Measurements from ENCODE around the gene MAP4. TPM values are rescaled to one million over a fixed set of nuclear protein-coding genes. Genes with fewer than 3 reads are reported as not detected.
"Not testable (repeated sequence)": the region's sequence is repeated elsewhere in the genome, so short reads cannot be mapped to it uniquely, and the experiment has no call there.

MAP4 gene
- total RNA-seq (2022) = 136 and 150 TPM in 2 replicates
- Bru-seq, nascent RNA = percentile 83 among the genes with signal in this experiment
- percentile 89 among the genes with signal in this experiment for BruChase-seq, experiment 1, labeled RNA remaining after a 6-hour chase
- BruChase-seq, experiment 2, labeled RNA remaining after a 2-hour chase = percentile 82 among the genes with signal in this experiment
- long read RNA-seq, partial matches to known transcripts = 134 of 242 reads
- long read RNA-seq, other reads (novel, unspliced or antisense) = 108 of 242 reads

- Mint-ChIP-seq H3K4me1 (ENCODE audit: low read depth, unreplicated experiment) (peaks cover 58% of the 10 kb centered on the region), H3K36me3 (ENCODE audit: insufficient read depth, unreplicated experiment) (peaks cover 15% of the 10 kb centered on the region), H3K4me3 (ENCODE audit: low read depth, unreplicated experiment) (peak within 1 kb of the TSS; percentile 68), H3K27ac (ENCODE audit: unreplicated experiment) (peak within 1 kb of the TSS; percentile 81), H3K27me3 (ENCODE audit: unreplicated experiment) (no peaks in the 10 kb centered on the region), H3K9me3 (ENCODE audit: low read depth, unreplicated experiment) (no peaks in the 10 kb centered on the region)
- TF ChIP-seq CTCF (IDR thresholded peaks at IDR 0.05; ENCODE audit: unreplicated experiment) = no peak
- intact Hi-C loops (cut with micrococcal nuclease; ENCODE audit: unreplicated experiment) = loop anchor here (10.0 kb wide), 1 partner anchor 68 kb away; no protein-coding TSS in a partner anchor
- BruUV-seq (replicated peaks) = no TSS peak
- peak; percentile 48 for DNase-seq
- CTCF ChIA-PET = interaction anchor here (0.6 kb wide), 1 partner anchor 1757 kb away, joined by 4 read pairs; no protein-coding TSS in a partner anchor
Observed at GRCh38 chr3:48016301-48016973, at the start of gene MAP4. Gene MAP4 (minus strand): TSS chr3:48016416. CDS start chr3:47998860, 17,556 bp downstream.

GRCh38 chr3:48065035-48065434, 48.8 kb upstream of the MAP4 start:
- CTCF ChIA-PET = no interaction called here
- no peak for TF ChIP-seq CTCF (IDR thresholded peaks at IDR 0.05; ENCODE audit: unreplicated experiment)
- Mint-ChIP-seq H3K27ac (ENCODE audit: unreplicated experiment) (no peak overlapping the region), H3K4me3 (ENCODE audit: low read depth, unreplicated experiment) (no peak overlapping the region), H3K36me3 (ENCODE audit: insufficient read depth, unreplicated experiment) (peaks cover 5% of the 10 kb centered on the region), H3K27me3 (ENCODE audit: unreplicated experiment) (no peaks in the 10 kb centered on the region), H3K9me3 (ENCODE audit: low read depth, unreplicated experiment) (no peaks in the 10 kb centered on the region), H3K4me1 (ENCODE audit: low read depth, unreplicated experiment) (peaks cover 17% of the 10 kb centered on the region)
- BruUV-seq (replicated peaks) = no TSS peak
- DNase-seq = no peak
- intact Hi-C loops (cut with micrococcal nuclease; ENCODE audit: unreplicated experiment) = no loop called here

GRCh38 chr3:48064292-48064829, 48.1 kb upstream of the MAP4 start:
- CTCF ChIA-PET = interaction anchor here (0.6 kb wide), 1 partner anchor 51 kb away, joined by 3 read pairs; no protein-coding TSS in a partner anchor
- Mint-ChIP-seq H3K9me3 (ENCODE audit: low read depth, unreplicated experiment) (no peaks in the 10 kb centered on the region), H3K4me1 (ENCODE audit: low read depth, unreplicated experiment) (peaks cover 17% of the 10 kb centered on the region), H3K36me3 (ENCODE audit: insufficient read depth, unreplicated experiment) (peaks cover 5% of the 10 kb centered on the region), H3K4me3 (ENCODE audit: low read depth, unreplicated experiment) (no peak overlapping the region), H3K27me3 (ENCODE audit: unreplicated experiment) (no peaks in the 10 kb centered on the region), H3K27ac (ENCODE audit: unreplicated experiment) (no peak overlapping the region)
- DNase-seq = no peak
- intact Hi-C loops (cut with micrococcal nuclease; ENCODE audit: unreplicated experiment) = no loop called here
- BruUV-seq (replicated peaks) = no TSS peak
- no peak for TF ChIP-seq CTCF (IDR thresholded peaks at IDR 0.05; ENCODE audit: unreplicated experiment)

GRCh38 chr3:48061586-48061985, 45.4 kb upstream of the MAP4 start:
- H3K36me3 Mint-ChIP-seq (ENCODE audit: insufficient read depth, unreplicated experiment); CTCF ChIA-PET; H3K27ac Mint-ChIP-seq (ENCODE audit: unreplicated experiment); intact Hi-C loops (cut with micrococcal nuclease; ENCODE audit: unreplicated experiment); H3K9me3 Mint-ChIP-seq (ENCODE audit: low read depth, unreplicated experiment); BruUV-seq (replicated peaks); H3K27me3 Mint-ChIP-seq (ENCODE audit: unreplicated experiment); H3K4me3 Mint-ChIP-seq (ENCODE audit: low read depth, unreplicated experiment); DNase-seq: not testable (repeated sequence)
- peaks cover 17% of the 10 kb centered on the region for H3K4me1 Mint-ChIP-seq (ENCODE audit: low read depth, unreplicated experiment)

Data from Calu3 (cell line).